Fibroblast of mammary gland (primary cell): ENCODE measurements around the gene KCTD20.

Source experiments
- DNase-seq: peaks from one replicate; pipeline ENCODE4 v3.0.0-alpha.2; 2010; ENCODE audit warnings: low read depth
- H3K4me3 ChIP-seq: 2 replicates; pipeline ENCODE4 v1.5.1; 2011; ENCODE audit warnings: low read depth, mild to moderate bottlenecking, low read length, moderate library complexity; ENCODE audit not compliant: control insufficient read depth
- TF ChIP-seq, protein P1 (sequence below): conservative IDR thresholded peaks from 2 replicates; pipeline ENCODE4 v1.5.1; 2011; ENCODE audit warnings: low read depth, low read length, inconsistent platforms; ENCODE audit not compliant: control insufficient read depth, insufficient read depth

Gene KCTD20

DNA sequence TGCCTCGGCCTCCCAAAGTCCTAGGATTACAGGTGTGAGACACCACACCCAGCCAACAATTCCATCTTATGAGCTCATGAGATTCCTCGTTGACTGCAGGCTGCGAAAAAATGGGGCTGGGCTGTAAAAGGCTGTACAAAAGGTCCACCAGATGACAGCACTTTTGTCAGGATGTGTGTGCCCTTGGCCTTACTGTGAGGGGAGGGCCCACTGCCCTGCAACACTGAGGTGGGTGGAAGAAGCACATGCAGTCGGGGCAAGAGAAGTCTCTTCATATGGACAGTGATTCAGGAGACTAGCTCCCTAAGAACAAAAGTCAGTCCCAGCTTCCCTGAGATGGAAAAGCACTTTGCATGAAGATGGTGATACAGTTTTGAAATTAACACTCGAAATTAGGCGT is 50.5 kb downstream of the KCTD20 start:
- no peak overlapping the region for H3K4me3 ChIP-seq
- TF ChIP-seq, protein P1, sequence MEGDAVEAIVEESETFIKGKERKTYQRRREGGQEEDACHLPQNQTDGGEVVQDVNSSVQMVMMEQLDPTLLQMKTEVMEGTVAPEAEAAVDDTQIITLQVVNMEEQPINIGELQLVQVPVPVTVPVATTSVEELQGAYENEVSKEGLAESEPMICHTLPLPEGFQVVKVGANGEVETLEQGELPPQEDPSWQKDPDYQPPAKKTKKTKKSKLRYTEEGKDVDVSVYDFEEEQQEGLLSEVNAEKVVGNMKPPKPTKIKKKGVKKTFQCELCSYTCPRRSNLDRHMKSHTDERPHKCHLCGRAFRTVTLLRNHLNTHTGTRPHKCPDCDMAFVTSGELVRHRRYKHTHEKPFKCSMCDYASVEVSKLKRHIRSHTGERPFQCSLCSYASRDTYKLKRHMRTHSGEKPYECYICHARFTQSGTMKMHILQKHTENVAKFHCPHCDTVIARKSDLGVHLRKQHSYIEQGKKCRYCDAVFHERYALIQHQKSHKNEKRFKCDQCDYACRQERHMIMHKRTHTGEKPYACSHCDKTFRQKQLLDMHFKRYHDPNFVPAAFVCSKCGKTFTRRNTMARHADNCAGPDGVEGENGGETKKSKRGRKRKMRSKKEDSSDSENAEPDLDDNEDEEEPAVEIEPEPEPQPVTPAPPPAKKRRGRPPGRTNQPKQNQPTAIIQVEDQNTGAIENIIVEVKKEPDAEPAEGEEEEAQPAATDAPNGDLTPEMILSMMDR, result no peak
- DNase-seq, result no peak

DNA sequence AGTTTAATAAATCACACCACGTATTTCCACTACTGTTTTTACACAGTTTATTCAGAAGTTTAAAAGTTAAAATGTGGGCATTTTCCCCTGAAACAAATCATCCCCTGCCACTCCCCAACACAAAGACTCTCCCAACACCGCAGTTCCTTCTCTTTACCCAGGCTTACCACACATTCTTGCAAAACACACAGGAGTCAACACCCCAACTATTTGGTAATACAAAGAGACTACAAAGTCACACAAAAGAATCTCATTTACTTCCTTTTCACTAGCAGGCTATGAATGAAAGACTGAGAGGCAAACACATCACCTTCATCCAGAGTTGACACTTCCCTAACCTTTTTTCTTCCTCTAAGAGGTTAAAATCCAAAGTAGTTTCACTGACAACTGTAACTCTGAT is 51.1 kb downstream of the KCTD20 start:
- no peak overlapping the region for H3K4me3 ChIP-seq
- TF ChIP-seq, protein P1, result no peak
- DNase-seq, result no peak

DNA sequence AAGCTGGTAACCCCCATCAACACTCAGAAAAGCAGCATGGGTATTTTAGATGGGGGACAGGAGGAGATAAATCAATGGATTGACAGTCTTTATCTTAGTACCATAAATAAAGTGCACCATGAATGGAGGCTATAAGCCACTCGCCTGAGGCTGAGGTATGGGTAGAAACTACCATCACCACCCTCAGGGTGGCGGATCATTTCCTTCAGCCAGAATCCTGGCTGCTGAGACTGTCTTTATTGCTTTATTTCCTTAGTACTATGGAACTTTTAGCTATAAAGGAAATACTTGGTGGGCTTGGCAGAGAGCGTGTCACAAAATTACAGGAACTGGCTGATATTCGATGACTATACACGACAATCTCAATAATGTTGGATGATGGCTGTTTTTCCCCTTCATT is 52.3 kb downstream of the KCTD20 start:
- TF ChIP-seq, protein P1, result no peak
- no peak for DNase-seq
- H3K4me3 ChIP-seq, result no peak overlapping the region

DNA sequence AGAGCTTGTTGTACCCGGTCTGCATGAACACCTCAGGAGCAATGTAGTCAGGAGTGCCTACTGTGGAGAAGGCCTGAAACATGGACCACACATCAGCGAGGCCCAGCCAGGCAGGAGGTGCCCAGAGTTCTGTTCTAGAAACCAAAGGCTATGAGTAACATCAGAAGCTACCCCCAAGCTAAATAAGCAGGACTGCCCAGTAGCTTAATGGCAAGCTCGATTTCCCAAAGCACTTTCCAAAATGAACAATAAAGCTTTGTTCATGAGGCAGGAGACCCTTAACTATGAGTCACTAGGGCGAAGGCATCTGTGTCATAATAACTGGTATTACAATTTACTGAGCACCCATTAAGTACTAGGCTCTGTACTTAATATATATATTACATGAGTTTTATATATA is 57.1 kb downstream of the KCTD20 start:
- no peak overlapping the region for H3K4me3 ChIP-seq
- TF ChIP-seq, protein P1, result no peak
- no peak for DNase-seq

DNA sequence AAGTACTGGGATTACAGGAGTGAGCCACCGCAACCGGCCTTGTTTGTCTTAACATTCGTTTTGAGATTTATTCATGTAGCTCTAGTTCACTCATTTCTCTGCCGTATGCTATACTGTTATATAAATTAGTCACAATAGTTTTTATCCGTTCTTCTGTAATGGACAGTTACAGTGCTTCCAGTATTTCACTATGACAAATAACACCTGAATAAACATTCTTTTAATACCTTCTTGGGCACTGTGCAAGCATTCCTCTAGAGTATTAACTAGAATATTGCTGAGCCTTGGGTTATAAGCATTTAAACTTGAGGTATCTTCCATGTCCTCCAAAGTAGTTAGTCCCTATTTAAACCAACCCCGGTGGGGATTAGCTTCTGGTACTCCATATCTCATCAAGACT is 58.9 kb downstream of the KCTD20 start:
- no peak overlapping the region for H3K4me3 ChIP-seq
- TF ChIP-seq, protein P1, result no peak
- DNase-seq, result no peak

DNA sequence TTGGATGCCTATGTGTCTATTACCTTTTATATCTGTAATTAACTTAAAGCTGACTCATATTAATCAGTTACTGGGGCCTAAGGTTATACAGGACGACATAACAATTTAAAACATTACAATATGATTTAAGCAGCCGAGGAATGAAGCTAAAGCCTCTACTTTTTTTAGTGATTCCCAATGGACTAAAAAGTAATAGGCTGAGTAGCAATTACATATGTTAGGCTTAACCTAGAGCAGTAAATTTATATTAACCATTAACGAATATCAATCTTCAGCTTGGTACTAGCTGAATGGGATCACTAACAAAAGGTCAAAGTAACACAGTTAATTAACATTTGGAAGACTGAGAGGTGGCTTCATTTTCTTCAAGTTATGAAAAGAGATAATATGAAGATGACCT is 61.4 kb downstream of the KCTD20 start:
- H3K4me3 ChIP-seq, result no peak overlapping the region
- no peak for DNase-seq
- TF ChIP-seq, protein P1, result no peak

DNA sequence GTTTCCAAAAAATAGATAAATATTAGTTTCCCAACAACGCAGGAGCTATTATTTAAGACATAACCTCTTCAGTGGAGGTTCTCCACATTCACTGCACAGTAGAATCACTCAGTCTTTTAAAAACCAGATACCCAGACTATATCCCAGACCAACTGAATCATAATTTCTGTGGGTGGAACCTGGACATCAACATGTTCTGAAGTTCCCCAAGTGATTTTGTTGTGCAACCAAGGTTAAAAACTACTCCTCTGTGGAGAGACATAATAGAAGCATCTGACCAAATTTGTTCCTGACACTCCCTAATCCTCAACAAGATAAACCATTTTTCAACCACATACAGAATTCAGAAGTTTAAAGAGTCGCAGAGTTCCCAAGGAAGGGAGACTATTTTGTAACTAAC is 62.2 kb downstream of the KCTD20 start:
- peak; percentile 63 for DNase-seq
- TF ChIP-seq, protein P1, result no peak
- H3K4me3 ChIP-seq, result no peak overlapping the region
